ENCODE results near the gene GRIK2. TPM values are rescaled to one million over a fixed set of nuclear protein-coding genes. Genes with fewer than 3 reads are reported as not detected.

GRIK2 gene
- total and polyA plus RNA-seq, 7 donors, result 0.03 to 2.9 (median 0.53) TPM; not detected in 1

DNA sequence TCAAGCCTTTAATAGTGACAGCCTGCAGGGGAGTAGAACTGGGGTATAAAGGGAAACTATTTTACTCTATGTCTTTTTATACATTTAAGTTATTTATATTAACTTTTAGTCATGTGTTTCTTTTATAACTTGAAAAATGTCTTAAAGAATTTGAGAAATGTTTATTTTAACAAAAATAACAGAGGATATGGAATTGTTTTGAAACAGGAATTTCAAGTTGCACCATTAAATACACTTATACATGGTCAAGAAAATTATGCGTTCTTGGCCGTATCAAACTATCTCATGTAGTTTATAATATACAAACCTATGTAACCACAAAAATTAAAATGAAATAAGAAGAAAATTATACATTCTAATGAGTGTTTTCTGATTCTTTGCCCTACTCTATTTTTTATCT, 282.7 kb downstream of the GRIK2 start:
- H3K27ac ChIP-seq, result no peak overlapping the region
- H3K36me3 ChIP-seq (ENCODE audit: insufficient read depth in 1 of 2, low read depth in 1 of 2), result no peaks in the 10 kb centered on the region
- no peak for ATAC-seq
- no peaks in the 10 kb centered on the region for H3K9me3 ChIP-seq
- DNase-seq, result no peak
- 92 to 97% (median 93%) methylated on average over 2 of the region's 2 CpGs for WGBS, 3 donors
- TF ChIP-seq, protein P1, sequence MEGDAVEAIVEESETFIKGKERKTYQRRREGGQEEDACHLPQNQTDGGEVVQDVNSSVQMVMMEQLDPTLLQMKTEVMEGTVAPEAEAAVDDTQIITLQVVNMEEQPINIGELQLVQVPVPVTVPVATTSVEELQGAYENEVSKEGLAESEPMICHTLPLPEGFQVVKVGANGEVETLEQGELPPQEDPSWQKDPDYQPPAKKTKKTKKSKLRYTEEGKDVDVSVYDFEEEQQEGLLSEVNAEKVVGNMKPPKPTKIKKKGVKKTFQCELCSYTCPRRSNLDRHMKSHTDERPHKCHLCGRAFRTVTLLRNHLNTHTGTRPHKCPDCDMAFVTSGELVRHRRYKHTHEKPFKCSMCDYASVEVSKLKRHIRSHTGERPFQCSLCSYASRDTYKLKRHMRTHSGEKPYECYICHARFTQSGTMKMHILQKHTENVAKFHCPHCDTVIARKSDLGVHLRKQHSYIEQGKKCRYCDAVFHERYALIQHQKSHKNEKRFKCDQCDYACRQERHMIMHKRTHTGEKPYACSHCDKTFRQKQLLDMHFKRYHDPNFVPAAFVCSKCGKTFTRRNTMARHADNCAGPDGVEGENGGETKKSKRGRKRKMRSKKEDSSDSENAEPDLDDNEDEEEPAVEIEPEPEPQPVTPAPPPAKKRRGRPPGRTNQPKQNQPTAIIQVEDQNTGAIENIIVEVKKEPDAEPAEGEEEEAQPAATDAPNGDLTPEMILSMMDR (IDR thresholded peaks at IDR 0.05), result no peak
- H3K4me1 ChIP-seq, result no peaks in the 10 kb centered on the region
- H3K4me3 ChIP-seq, result no peak overlapping the region
- H3K27me3 ChIP-seq (ENCODE audit: insufficient read depth in 3 of 3, low read length in 2 of 3), result no peaks in the 10 kb centered on the region
- intact Hi-C loops (cut with DNase I), result no loop called here

DNA sequence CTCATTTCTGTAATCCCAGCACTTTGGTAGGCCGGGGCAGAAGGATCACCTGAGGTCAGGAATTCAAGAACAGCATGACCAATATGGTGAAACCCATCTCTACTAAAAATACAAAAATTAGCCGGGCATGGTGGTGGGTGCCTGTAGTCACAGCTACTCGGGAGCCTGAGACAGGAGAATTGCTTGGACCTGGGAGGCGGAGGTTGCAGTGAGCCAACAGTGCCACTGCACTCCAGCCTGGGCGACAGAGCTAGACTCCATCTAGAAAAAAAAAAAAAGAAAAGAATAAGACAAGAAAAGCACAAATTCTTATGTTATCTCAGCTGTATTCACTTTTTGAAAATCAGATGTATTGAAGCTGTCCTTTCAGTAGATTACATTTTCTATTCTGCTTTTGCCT, 289.4 kb downstream of the GRIK2 start:
- H3K27me3 ChIP-seq (ENCODE audit: insufficient read depth in 3 of 3, low read length in 2 of 3), result no peaks in the 10 kb centered on the region
- H3K4me3 ChIP-seq, result no peak overlapping the region
- H3K27ac ChIP-seq, result no peak overlapping the region
- no peaks in the 10 kb centered on the region for H3K4me1 ChIP-seq
- ATAC-seq (no peak), DNase-seq (no peak)
- H3K36me3 ChIP-seq (ENCODE audit: insufficient read depth in 1 of 2, low read depth in 1 of 2), result no peaks in the 10 kb centered on the region
- H3K9me3 ChIP-seq, result no peaks in the 10 kb centered on the region
- intact Hi-C loops (cut with DNase I), result no loop called here
- TF ChIP-seq, protein P1 (IDR thresholded peaks at IDR 0.05), result no peak
- WGBS, 3 donors, result 75 to 89% (median 79%) methylated on average over 5 of the region's 5 CpGs

DNA sequence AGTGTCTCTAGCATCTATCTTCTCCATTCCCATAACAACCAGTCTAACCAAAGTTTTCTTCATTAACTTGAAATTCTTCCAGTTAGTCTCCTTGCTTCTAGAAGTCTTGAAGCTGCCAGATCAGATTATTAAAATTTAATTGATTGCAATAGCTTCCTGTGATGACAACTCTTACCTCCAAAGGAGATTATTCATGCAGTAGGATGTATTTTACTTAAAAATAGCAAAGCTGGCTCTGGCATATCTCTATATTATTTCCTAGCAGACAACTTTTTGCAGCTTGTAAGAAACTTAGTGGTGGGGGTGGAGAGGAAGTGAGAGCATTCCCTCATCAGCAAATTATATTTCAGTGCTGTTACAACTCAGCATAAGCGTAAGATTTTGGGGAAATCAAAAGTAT, 290.4 kb downstream of the GRIK2 start:
- WGBS, 3 donors, result 69 to 81% (median 72%) methylated on average over 1 of the region's 1 CpG
- DNase-seq, result no peak
- H3K27ac ChIP-seq, result no peak overlapping the region

DNA sequence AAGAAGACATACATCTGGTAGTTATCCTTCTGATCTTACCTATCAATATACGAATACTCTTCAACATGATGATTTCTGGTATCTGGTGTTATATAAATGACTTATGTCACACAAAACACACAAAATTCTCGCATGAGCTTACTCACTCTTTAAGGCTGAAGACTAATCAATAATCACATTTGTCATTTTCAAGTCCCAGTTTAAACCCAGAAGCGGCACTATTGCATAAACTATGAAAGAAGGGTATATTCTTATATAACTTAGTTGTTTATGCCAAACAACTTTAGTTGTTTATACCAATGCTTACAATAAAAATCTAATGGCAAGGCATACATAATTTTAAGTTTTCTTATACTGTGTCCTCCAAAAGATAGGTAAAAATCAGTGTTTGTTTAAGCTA, 293.1 kb downstream of the GRIK2 start:
- intact Hi-C loops (cut with DNase I), result no loop called here
- no peak for DNase-seq
- Histone ChIP-seq H3K4me1 (no peaks in the 10 kb centered on the region), H3K9me3 (no peaks in the 10 kb centered on the region), H3K27ac (no peak overlapping the region), H3K27me3 (ENCODE audit: insufficient read depth in 3 of 3, low read length in 2 of 3) (no peaks in the 10 kb centered on the region), H3K4me3 (no peak overlapping the region), H3K36me3 (ENCODE audit: insufficient read depth in 1 of 2, low read depth in 1 of 2) (no peaks in the 10 kb centered on the region)
- 81 to 86% (median 86%) methylated on average over 3 of the region's 3 CpGs for WGBS, 3 donors
- TF ChIP-seq, protein P1 (IDR thresholded peaks at IDR 0.05), result no peak
- ATAC-seq, result no peak

More for the DNA sequence above, 290.4 kb downstream of the GRIK2 start:
- no peaks in the 10 kb centered on the region for H3K36me3 ChIP-seq (ENCODE audit: insufficient read depth in 1 of 2, low read depth in 1 of 2)
- intact Hi-C loops (cut with DNase I), result no loop called here
- no peak overlapping the region for H3K4me3 ChIP-seq
- TF ChIP-seq, protein P1 (IDR thresholded peaks at IDR 0.05), result no peak
- no peaks in the 10 kb centered on the region for H3K27me3 ChIP-seq (ENCODE audit: insufficient read depth in 3 of 3, low read length in 2 of 3)
- H3K4me1 ChIP-seq, result no peaks in the 10 kb centered on the region
- ATAC-seq, result no peak
- no peaks in the 10 kb centered on the region for H3K9me3 ChIP-seq

DNA sequence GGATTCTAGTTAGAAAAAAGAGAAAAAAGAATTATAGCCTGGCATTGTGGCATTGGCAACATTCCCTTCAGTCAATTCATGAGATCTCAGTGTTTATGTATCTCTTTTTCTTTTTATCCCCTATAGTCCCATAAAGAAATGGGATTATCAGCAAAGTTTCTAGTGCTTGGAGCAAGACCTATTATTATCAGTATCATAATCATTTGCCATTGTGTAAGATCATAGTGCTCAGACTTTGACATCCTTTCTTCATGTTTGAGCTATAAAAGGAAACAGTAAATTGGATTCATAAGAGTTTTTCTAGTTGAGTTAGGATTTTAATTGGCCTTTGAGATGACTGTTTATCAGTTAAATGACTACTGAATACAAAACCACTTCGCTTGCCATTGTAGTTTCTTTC, 295.6 kb downstream of the GRIK2 start:
- Histone ChIP-seq H3K4me1 (no peaks in the 10 kb centered on the region), H3K4me3 (no peak overlapping the region), H3K9me3 (no peaks in the 10 kb centered on the region), H3K36me3 (ENCODE audit: insufficient read depth in 1 of 2, low read depth in 1 of 2) (no peaks in the 10 kb centered on the region), H3K27ac (no peak overlapping the region), H3K27me3 (ENCODE audit: insufficient read depth in 3 of 3, low read length in 2 of 3) (no peaks in the 10 kb centered on the region)
- DNase-seq (no peak), ATAC-seq (no peak)
- TF ChIP-seq, protein P1 (IDR thresholded peaks at IDR 0.05), result no peak
- WGBS, 3 donors, result 57 to 79% (median 66%) methylated on average over 1 of the region's 1 CpG
- intact Hi-C loops (cut with DNase I), result no loop called here

Data from psoas muscle (tissue), 8 donors.